ENCODE data around the gene MAPKAP1.

Gene MAPKAP1

GRCh38 chr9:125674981-125675973, 31.7 kb downstream of the MAPKAP1 start:
- no peak for DNase-seq (ENCODE audit: low spot score)

- no peak for DNase-seq (ENCODE audit: low spot score)
Measured at GRCh38 chr9:125672876-125673275, 34.1 kb downstream of the MAPKAP1 start.

GRCh38 chr9:125663127-125663526, 43.9 kb downstream of the MAPKAP1 start:
- no peak for DNase-seq (ENCODE audit: low spot score)

- DNase-seq (ENCODE audit: low spot score) = no peak
Measured at GRCh38 chr9:125660557-125660956, 46.5 kb downstream of the MAPKAP1 start.

GRCh38 chr9:125659954-125660353, 47.1 kb downstream of the MAPKAP1 start:
- no peak for DNase-seq (ENCODE audit: low spot score)

GRCh38 chr9:125659201-125659840, 47.7 kb downstream of the MAPKAP1 start:
- DNase-seq (ENCODE audit: low spot score) = no peak

- DNase-seq (ENCODE audit: low spot score) = no peak
Measured at GRCh38 chr9:125656560-125656959, 50.4 kb downstream of the MAPKAP1 start.

- DNase-seq (ENCODE audit: low spot score) = no peak
Measured at GRCh38 chr9:125655691-125656410, 51.2 kb downstream of the MAPKAP1 start.

GRCh38 chr9:125655066-125655633, 51.9 kb downstream of the MAPKAP1 start:
- no peak for DNase-seq (ENCODE audit: low spot score)

- DNase-seq (ENCODE audit: low spot score) = peak; percentile 43
Measured at GRCh38 chr9:125654121-125654520, 52.9 kb downstream of the MAPKAP1 start.

GRCh38 chr9:125653325-125653724, 53.7 kb downstream of the MAPKAP1 start:
- DNase-seq (ENCODE audit: low spot score) = no peak

- DNase-seq (ENCODE audit: low spot score) = no peak
Measured at GRCh38 chr9:125652759-125653158, 54.2 kb downstream of the MAPKAP1 start.

GRCh38 chr9:125652233-125652594, 54.8 kb downstream of the MAPKAP1 start:
- no peak for DNase-seq (ENCODE audit: low spot score)

GRCh38 chr9:125651576-125652232, 55.3 kb downstream of the MAPKAP1 start:
- no peak for DNase-seq (ENCODE audit: low spot score)

- DNase-seq (ENCODE audit: low spot score) = no peak
Measured at GRCh38 chr9:125650271-125650737, 56.7 kb downstream of the MAPKAP1 start.

- no peak for DNase-seq (ENCODE audit: low spot score)
Measured at GRCh38 chr9:125649826-125650225, 57.2 kb downstream of the MAPKAP1 start.

- DNase-seq (ENCODE audit: low spot score) = no peak
Measured at GRCh38 chr9:125649315-125649714, 57.7 kb downstream of the MAPKAP1 start.

GRCh38 chr9:125648294-125648693, 58.7 kb downstream of the MAPKAP1 start:
- no peak for DNase-seq (ENCODE audit: low spot score)

GRCh38 chr9:125646621-125647100, 60.3 kb downstream of the MAPKAP1 start:
- no peak for DNase-seq (ENCODE audit: low spot score)

GRCh38 chr9:125646217-125646616, 60.8 kb downstream of the MAPKAP1 start:
- no peak for DNase-seq (ENCODE audit: low spot score)

- no peak for DNase-seq (ENCODE audit: low spot score)
Measured at GRCh38 chr9:125644819-125645507, 62.0 kb downstream of the MAPKAP1 start.
